Immature natural killer cell (primary cell): ENCODE data around the gene SOD3. TPM values are rescaled to one million over a fixed set of nuclear protein-coding genes. Genes with fewer than 3 reads are reported as not detected.

Experiments
- DNase-seq, 3 donors: peaks; one replicate each; pipeline ENCODE4 v3.0.0; 2022; ENCODE audit warnings: mixed read lengths in 1 of 3
- H3K27ac Mint-ChIP-seq, 6 donors: one replicate each; pipeline ENCODE4 v1.8.0; 2020; ENCODE audit warnings: mixed read lengths in 6 of 6, mild to moderate bottlenecking in 5 of 6, inconsistent platforms in 4 of 6, moderate library complexity in 3 of 6
- H3K27me3 Mint-ChIP-seq, 3 donors: one replicate each; pipeline ENCODE4 v1.8.0; 2020 to 2021; ENCODE audit warnings: low read depth in 3 of 3, mild to moderate bottlenecking in 3 of 3, mixed read lengths in 3 of 3, moderate library complexity in 3 of 3, inconsistent platforms in 1 of 3
- H3K36me3 Mint-ChIP-seq, 3 donors: one replicate each; pipeline ENCODE4 v1.8.0; 2020; ENCODE audit warnings: mixed read lengths in 3 of 3, inconsistent platforms in 2 of 3, mild to moderate bottlenecking in 2 of 3
- H3K4me1 Mint-ChIP-seq, 2 donors: one replicate each; pipeline ENCODE4 v1.8.0; 2020; ENCODE audit warnings: inconsistent platforms in 2 of 2, mild to moderate bottlenecking in 2 of 2, mixed read lengths in 2 of 2, moderate library complexity in 1 of 2
- H3K4me3 Mint-ChIP-seq, 5 donors: one replicate each; pipeline ENCODE4 v1.8.0; 2020; ENCODE audit warnings: mild to moderate bottlenecking in 5 of 5, mixed read lengths in 5 of 5, inconsistent platforms in 3 of 5, moderate library complexity in 3 of 5
- H3K9me3 Mint-ChIP-seq, 6 donors: one replicate each; pipeline ENCODE4 v1.8.0; 2020; ENCODE audit warnings: mild to moderate bottlenecking in 6 of 6, mixed read lengths in 6 of 6, inconsistent platforms in 4 of 6, moderate library complexity in 3 of 6
- polyA plus RNA-seq, 3 donors: library from polyadenylated mRNA; unstranded; fragments of 300-500 nt; fragmentation: Illumina TruSeq; gene quantifications; one replicate each; pipeline ENCODE4 v1.2.3, GENCODE V29; 2021

SOD3 gene
- polyA plus RNA-seq, 3 donors from 2014 or later, result not detected

DNA sequence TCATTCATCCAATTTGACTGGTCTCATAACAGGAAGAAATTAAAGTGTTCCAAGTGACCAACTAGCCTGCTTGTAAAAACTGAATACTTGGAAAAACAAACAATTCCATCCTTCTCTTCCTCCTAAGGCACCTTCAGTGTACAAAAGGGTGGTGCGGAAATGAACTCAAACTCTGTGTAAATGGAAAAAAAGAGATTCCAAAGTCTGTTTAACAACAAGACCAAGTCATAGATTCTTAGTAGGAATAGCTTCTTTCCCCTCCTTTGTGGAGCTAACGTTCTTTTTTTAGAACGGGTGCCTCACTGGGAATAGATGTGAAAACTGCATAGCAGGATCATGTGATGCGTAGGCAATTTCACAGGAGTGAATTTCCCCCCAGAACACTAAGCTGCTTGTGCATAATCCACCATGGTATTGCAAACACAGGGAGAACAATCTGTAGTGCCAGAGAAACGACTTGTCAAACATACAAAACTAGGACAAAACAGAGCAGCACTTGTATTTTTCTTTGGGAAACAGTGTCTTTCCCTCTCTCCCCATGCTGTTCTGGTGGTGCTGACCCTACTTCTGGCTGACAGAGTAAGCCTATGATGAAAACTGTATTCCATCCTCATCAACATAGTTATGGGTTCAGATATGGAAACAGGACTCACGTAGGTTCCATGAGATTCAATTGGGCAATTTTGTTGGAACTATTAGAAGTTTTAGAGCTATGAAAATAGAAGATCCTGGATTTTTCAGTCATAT lies 13.2 kb upstream of the SOD3 start:
- H3K4me3 Mint-ChIP-seq, result no peak overlapping the region
- peaks cover 0 to 4% (median 0%) of the 10 kb centered on the region in 3 donors for H3K27me3 Mint-ChIP-seq

DNA sequence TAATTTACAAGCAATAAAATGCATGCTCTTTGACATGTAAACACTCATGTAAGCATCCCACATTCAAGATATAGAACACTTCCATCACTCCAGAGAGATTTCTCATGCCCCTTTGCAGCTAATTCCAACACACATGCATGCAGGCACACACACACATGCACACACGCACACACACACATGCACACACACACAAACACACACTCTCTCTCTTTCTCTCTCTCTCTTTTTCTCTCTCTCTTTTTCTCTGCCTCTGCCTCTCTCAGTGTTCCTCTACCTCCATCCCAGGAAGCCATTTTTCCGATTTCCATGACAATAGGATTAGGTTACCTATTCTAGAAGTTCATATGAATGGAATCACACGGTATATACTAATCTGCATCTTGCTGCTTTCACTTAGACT lies 11.9 kb upstream of the SOD3 start:
- H3K4me1 Mint-ChIP-seq, result no peaks in the 10 kb centered on the region
- H3K4me3 Mint-ChIP-seq, result no peak overlapping the region
- peaks cover 0 to 5% (median 0%) of the 10 kb centered on the region in 3 donors for H3K27me3 Mint-ChIP-seq
- no peaks in the 10 kb centered on the region for H3K36me3 Mint-ChIP-seq
- no peak overlapping the region for H3K27ac Mint-ChIP-seq
- peaks cover 0 to 5% (median 1%) of the 10 kb centered on the region in 6 donors for H3K9me3 Mint-ChIP-seq
- DNase-seq, result no peak

More for the DNA sequence above, 13.2 kb upstream of the SOD3 start:
- no peaks in the 10 kb centered on the region for H3K36me3 Mint-ChIP-seq
- H3K9me3 Mint-ChIP-seq, result peaks cover 0 to 4% (median 0%) of the 10 kb centered on the region in 6 donors
- no peaks in the 10 kb centered on the region for H3K4me1 Mint-ChIP-seq
- H3K27ac Mint-ChIP-seq, result no peak overlapping the region
- no peak for DNase-seq

DNA sequence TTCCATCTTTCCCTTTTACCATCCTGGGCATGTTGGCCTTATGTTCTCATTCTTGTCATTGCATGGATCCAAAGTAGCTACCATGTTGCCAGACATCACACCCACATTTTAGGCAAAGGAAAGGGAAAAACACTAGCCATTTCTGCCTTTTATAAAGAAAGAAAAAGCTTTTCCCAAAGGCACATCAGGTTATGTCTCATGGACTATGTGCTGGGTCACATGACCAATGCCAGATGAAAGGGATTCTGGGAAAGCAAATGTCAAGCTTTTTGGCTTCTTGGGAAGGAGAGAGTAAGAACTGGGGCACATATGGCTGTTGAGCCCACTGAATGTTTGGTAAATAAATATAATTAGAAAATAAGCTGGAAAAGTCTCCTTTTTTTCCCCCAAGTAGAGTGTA lies 4.3 kb upstream of the SOD3 start:
- no peak for DNase-seq
- no peak overlapping the region for H3K27ac Mint-ChIP-seq
- no peaks in the 10 kb centered on the region for H3K4me1 Mint-ChIP-seq
- no peak overlapping the region for H3K4me3 Mint-ChIP-seq
- no peaks in the 10 kb centered on the region for H3K36me3 Mint-ChIP-seq
- H3K27me3 Mint-ChIP-seq, result peaks cover 0 to 5% (median 2%) of the 10 kb centered on the region in 3 donors
- peaks cover 0 to 8% (median 1%) of the 10 kb centered on the region in 6 donors for H3K9me3 Mint-ChIP-seq

DNA sequence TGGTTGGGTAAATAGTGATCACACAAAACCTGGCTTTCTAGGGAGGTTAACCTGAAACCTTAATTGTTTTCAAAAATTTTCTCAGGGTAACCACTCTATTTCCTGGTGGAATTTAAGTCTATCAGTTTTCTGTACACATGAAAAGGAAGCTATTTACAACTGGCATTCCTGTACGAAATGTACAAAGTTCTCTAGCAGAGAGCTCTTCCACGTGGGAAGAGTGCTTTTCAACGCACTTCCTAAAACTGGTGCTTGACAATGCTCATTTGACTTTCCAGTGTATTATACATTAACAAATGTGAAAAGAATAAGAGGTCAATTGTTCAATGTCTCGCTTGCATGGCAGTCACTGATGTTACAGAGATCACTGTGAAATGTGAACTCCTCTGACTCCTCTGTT lies 2.8 kb upstream of the SOD3 start:
- H3K4me1 Mint-ChIP-seq, result no peaks in the 10 kb centered on the region
- H3K9me3 Mint-ChIP-seq, result peaks cover 0 to 8% (median 1%) of the 10 kb centered on the region in 6 donors
- H3K27me3 Mint-ChIP-seq, result peaks cover 0 to 5% (median 2%) of the 10 kb centered on the region in 3 donors
- DNase-seq, result no peak
- no peak overlapping the region for H3K27ac Mint-ChIP-seq
- no peak overlapping the region for H3K4me3 Mint-ChIP-seq
- no peaks in the 10 kb centered on the region for H3K36me3 Mint-ChIP-seq

DNA sequence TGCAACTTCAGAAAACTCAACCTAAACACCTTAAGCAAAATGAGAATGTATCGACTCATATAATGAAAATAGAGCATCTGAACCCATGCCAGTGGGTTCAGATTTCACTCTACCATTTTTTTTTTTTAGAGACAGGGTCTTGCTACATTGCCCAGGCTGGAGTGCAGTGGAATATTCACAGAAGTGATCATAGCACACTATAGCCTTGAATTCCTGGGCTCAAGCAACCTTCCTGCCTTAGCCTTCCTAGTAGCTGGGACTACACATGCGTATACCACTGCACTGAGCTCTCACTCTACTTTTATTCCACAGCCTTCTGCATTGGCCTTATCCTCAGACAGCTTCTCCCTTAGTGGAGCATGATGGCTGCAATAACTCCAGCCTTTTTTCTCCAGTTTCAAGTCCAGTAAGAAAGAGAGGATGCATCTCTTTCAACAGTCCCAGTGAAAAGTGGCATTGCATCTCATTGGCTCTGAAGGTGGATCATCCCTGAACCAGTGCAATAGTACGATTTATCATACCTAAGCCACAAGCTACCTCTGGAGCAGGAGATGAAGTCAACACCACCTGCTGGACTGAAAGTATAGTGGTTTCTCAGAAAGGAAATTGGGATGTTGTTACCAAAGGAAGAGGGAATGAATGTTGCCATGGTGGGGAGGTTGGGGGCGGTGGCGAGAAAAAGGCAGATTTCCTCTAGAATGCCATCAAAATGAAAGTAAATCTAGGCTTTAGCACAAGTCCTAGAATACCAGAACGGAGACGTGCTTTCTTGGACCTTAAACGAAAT lies 2.0 kb upstream of the SOD3 start:
- Mint-ChIP-seq H3K27me3 (peaks cover 0 to 7% (median 2%) of the 10 kb centered on the region in 3 donors), H3K4me3 (peak overlapping the region in 1 of 5 donors; percentile 14), H3K9me3 (peaks cover 0 to 4% (median 1%) of the 10 kb centered on the region in 6 donors), H3K27ac (no peak overlapping the region), H3K4me1 (no peaks in the 10 kb centered on the region), H3K36me3 (no peaks in the 10 kb centered on the region)
- no peak for DNase-seq

DNA sequence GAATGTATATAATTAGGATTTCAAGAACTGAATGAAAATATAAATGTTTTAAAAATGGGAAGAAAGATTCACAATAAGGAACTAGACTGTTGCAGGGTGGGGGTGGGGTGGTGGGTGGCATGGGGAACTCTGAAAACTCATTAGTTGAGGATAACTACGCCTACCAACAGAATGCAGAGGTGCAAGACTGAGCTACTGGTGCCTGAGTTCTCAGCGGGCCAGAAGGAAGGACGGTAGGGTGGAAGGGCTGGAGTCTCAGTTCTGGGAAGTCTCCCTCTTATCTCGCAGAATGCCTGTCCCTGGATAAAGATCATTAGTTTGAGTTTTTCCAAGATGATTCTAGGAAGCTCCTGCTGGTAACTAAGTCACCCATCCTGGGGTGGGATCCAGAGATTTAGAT lies 1.3 kb upstream of the SOD3 start:
- no peaks in the 10 kb centered on the region for H3K36me3 Mint-ChIP-seq
- no peak overlapping the region for H3K4me3 Mint-ChIP-seq
- H3K4me1 Mint-ChIP-seq, result no peaks in the 10 kb centered on the region
- H3K27me3 Mint-ChIP-seq, result peaks cover 0 to 8% (median 6%) of the 10 kb centered on the region in 3 donors
- peaks cover 0 to 2% (median 0%) of the 10 kb centered on the region in 6 donors for H3K9me3 Mint-ChIP-seq
- no peak for DNase-seq
- H3K27ac Mint-ChIP-seq, result no peak overlapping the region

DNA sequence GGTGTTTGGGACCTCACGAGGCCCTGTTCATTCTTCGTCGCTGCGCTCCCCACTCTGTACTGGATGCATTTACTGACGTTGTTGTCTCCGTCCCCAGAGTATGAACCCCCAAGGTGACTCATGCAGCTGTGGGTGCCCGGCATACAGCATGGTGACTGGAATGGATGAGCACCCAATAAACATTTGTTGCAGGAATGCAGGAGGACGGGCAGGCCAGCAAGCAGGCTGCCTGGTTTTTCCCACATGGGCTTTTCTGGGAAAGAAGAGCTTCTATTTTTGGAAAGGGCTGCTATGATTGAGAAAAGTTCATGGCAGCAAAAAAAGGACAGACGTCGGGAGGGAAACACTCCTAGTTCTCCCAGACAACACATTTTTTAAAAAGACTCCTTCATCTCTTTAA lies 893 bp upstream of the SOD3 start:
- DNase-seq, result no peak
- Mint-ChIP-seq H3K4me1 (no peaks in the 10 kb centered on the region), H3K27me3 (peaks cover 0 to 10% (median 5%) of the 10 kb centered on the region in 3 donors), H3K27ac (no peak overlapping the region), H3K4me3 (no peak overlapping the region), H3K36me3 (no peaks in the 10 kb centered on the region), H3K9me3 (peaks cover 0 to 4% (median 0%) of the 10 kb centered on the region in 6 donors)

DNA sequence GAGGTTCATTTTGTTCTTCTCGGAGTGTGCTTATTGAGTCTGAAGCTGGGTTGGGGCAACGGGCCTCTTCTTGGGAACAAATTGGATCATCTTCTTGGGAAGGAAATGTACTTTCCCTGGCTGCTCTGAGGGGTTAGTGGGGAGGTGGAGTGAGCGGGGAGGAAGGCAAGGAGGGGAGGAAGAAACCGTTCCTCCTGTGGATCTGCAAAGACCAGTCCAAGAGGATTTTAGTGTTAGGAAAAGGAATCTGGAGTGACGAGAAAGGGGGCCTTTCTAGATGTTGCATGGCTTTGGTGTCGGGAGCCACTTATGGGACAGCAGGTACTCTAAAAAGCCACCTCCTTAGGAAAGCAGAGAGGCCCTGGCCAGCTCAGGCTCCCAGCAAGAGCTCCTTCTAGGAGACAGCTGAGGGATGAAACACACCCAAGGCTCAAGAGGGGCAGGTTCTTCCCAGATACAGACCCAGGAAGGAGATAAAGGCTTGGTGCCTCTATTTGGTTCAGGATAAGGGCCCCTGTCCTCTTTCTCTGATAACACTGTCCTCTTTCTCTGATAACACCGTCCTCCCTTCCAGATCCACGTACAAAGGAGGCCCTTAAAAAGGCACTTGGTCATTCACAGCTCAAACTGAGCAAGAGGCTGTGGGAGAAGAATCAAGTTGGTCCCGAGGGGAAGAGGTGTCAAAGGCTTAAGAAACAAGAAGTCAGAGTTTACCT lies 451 bp downstream of the SOD3 start:
- peaks cover 0 to 2% of the 10 kb centered on the region in 2 donors for H3K4me1 Mint-ChIP-seq
- no peak for DNase-seq
- H3K9me3 Mint-ChIP-seq, result peaks cover 0 to 4% (median 0%) of the 10 kb centered on the region in 6 donors
- no peaks in the 10 kb centered on the region for H3K36me3 Mint-ChIP-seq
- no peak overlapping the region for H3K4me3 Mint-ChIP-seq
- H3K27ac Mint-ChIP-seq, result no peak overlapping the region
- peaks cover 3 to 12% (median 8%) of the 10 kb centered on the region in 3 donors for H3K27me3 Mint-ChIP-seq

DNA sequence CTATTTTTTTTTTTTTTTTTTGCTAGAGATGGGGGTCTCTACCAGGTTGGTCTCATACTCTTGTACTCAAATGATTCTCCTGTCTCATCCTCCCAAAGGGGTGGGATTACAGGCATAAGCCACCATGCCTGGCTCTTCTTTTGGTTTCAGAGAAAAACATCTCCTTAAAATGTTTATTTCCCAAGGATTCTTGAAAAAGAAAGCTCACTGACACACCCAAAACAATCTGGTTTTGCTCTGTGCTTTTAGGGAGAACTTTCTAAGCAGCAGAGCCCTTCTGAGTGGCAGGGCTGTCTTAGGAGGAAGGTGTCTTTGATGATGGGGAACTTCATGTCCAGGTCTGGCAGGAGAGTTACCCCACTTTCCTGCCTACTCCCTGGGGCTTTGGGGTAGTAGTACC lies 1.2 kb downstream of the SOD3 start:
- H3K27ac Mint-ChIP-seq, result no peak overlapping the region
- H3K4me3 Mint-ChIP-seq, result no peak overlapping the region
- H3K27me3 Mint-ChIP-seq, result peaks cover 4 to 10% (median 9%) of the 10 kb centered on the region in 3 donors
- no peak for DNase-seq
- H3K36me3 Mint-ChIP-seq, result no peaks in the 10 kb centered on the region
- peaks cover 0 to 4% (median 0%) of the 10 kb centered on the region in 6 donors for H3K9me3 Mint-ChIP-seq
- H3K4me1 Mint-ChIP-seq, result peaks cover 0 to 2% of the 10 kb centered on the region in 2 donors

DNA sequence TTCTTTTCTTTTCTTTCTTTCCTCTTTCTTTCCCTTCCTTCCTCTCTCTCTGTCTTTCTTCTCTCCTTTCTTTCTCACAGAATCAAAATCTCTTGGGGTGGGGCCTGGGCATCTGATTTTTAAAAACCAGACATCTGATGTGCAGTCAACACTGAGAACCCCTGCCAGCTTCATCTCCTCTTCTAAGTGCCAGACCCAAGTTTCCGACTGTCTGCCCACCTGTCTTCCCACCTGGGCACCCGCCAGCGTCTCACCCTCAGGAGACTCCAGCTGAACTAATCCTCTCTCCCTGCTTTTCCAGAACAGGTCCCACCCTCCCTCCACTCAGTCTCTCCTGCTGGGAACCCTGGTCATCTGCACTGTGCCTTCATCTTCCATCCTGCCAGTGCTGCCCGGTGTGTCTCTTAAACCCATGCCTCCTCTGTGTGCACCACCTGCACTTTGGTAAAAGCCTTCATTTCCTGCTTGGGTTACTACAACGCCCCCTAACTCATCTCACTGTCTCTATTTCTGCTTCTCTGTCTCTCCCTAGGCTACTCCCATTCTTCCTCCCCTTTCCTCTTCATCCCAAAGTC lies 2.8 kb downstream of the SOD3 start:
- Mint-ChIP-seq H3K4me1 (peaks cover 0 to 2% of the 10 kb centered on the region in 2 donors), H3K9me3 (peaks cover 0 to 5% (median 0%) of the 10 kb centered on the region in 6 donors), H3K36me3 (no peaks in the 10 kb centered on the region), H3K27me3 (peaks cover 10 to 14% (median 10%) of the 10 kb centered on the region in 3 donors), H3K27ac (no peak overlapping the region), H3K4me3 (no peak overlapping the region)
- DNase-seq, result no peak

DNA sequence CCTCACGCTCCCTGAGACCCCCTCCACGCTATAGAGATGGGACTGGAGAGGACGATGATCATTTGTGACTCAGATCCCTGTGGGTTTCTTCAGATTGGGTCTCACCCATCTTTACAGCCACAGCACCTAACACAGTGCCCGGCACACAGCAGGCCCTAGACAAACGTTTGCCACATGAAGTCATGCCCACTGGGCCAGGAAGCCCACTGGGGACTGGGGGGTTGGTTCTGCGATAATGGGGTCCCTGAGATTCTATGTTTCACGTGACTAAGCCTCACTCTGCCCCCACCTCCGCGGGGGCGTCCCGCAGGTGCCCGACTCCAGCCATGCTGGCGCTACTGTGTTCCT lies 3.8 kb downstream of the SOD3 start:
- DNase-seq, result no peak
- Mint-ChIP-seq H3K4me3 (no peak overlapping the region), H3K27me3 (peaks cover 10 to 14% (median 12%) of the 10 kb centered on the region in 3 donors), H3K9me3 (peaks cover 0 to 5% (median 0%) of the 10 kb centered on the region in 6 donors), H3K27ac (no peak overlapping the region), H3K4me1 (peaks cover 0 to 2% of the 10 kb centered on the region in 2 donors), H3K36me3 (no peaks in the 10 kb centered on the region)

DNA sequence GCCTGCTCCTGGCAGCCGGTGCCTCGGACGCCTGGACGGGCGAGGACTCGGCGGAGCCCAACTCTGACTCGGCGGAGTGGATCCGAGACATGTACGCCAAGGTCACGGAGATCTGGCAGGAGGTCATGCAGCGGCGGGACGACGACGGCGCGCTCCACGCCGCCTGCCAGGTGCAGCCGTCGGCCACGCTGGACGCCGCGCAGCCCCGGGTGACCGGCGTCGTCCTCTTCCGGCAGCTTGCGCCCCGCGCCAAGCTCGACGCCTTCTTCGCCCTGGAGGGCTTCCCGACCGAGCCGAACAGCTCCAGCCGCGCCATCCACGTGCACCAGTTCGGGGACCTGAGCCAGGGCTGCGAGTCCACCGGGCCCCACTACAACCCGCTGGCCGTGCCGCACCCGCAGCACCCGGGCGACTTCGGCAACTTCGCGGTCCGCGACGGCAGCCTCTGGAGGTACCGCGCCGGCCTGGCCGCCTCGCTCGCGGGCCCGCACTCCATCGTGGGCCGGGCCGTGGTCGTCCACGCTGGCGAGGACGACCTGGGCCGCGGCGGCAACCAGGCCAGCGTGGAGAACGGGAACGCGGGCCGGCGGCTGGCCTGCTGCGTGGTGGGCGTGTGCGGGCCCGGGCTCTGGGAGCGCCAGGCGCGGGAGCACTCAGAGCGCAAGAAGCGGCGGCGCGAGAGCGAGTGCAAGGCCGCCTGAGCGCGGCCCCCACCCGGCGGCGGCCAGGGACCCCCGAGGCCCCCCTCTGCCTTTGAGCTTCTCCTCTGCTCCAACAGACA lies 4.4 kb downstream of the SOD3 start:
- peaks cover 0 to 2% of the 10 kb centered on the region in 2 donors for H3K4me1 Mint-ChIP-seq
- H3K9me3 Mint-ChIP-seq, result peaks cover 0 to 5% (median 0%) of the 10 kb centered on the region in 6 donors
- H3K36me3 Mint-ChIP-seq, result no peaks in the 10 kb centered on the region
- H3K27ac Mint-ChIP-seq, result no peak overlapping the region
- no peak overlapping the region for H3K4me3 Mint-ChIP-seq
- H3K27me3 Mint-ChIP-seq, result peaks cover 10 to 14% (median 12%) of the 10 kb centered on the region in 3 donors
- no peak for DNase-seq
